D721Med (cell line): ENCODE results near the gene COL23A1.

Experiments
- DNase-seq: peaks from one replicate; pipeline ENCODE4 v3.0.0; 2011; ENCODE audit warnings: low spot score; ENCODE audit not compliant: insufficient read length
- FAIRE-seq: peaks from 2 replicates; lab custom pipeline; 2011; peaks lifted over from hg19 to GRCh38; lab: Jason Lieb, UNC
- CTCF ChIP-seq: IDR thresholded peaks from 2 replicates; pipeline ENCODE4 v1.5.1; 2012; ENCODE audit warnings: mild to moderate bottlenecking, control low read depth; ENCODE audit not compliant: insufficient read depth; ENCODE audit errors: missing control alignments

COL23A1 gene

DNA sequence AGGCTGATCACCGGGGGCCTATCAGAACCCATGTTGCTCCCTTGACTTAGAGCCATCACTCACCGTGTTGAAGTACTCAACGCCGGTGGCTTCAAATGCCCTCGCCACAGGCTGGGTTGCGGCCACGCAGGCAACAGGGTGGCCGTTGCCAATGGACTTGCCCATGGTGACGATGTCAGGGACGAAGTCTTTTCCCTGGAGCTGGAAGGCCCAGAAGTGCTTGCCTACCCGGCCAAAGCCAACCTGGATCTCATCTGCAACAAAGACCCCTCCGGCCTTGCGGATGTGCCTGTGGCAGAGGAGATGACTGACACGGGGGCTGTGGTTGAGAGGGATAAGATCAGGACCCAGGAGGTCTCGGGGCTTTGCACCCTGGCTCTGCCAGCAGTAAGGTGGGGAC, 367.9 kb downstream of the COL23A1 start:
- TF ChIP-seq CTCF: no peak
- no peak for FAIRE-seq

GRCh38 chr5:178221853-178222252, 368.3 kb downstream of the COL23A1 start:
- DNase-seq (no peak), FAIRE-seq (no peak)
- no peak for TF ChIP-seq CTCF

More for the DNA sequence above, 367.9 kb downstream of the COL23A1 start:
- DNase-seq: no peak

GRCh38 chr5:178221282-178221681, 368.9 kb downstream of the COL23A1 start:
- TF ChIP-seq CTCF: no peak
- DNase-seq (no peak), FAIRE-seq (no peak)

- no peak for TF ChIP-seq CTCF
- FAIRE-seq: no peak
- DNase-seq: no peak
Measured at GRCh38 chr5:178218827-178219226, 371.4 kb downstream of the COL23A1 start.

- FAIRE-seq: no peak
- no peak for TF ChIP-seq CTCF
- no peak for DNase-seq
Measured at GRCh38 chr5:178218237-178218776, 371.9 kb downstream of the COL23A1 start.

DNA sequence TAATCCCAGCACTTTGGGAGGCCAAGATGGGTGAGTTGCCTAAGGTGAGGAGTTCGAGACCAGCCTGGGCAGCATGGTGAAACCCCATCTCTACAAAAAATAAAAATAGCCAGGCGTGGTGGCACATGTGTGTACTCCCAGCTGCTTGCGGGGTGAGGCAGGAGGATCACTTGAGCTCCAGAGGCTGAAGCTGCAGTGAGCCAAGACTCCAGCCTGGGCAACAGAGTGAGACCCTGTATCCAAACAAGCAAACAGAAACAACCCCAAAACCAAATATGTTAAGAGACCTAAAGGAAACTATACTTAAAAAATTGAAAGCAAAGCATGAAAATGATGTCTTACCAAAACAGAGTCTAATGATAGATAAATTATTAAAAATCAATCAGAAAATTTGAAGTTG, 373.4 kb downstream of the COL23A1 start:
- DNase-seq (no peak), FAIRE-seq (no peak)
- TF ChIP-seq CTCF: no peak

DNA sequence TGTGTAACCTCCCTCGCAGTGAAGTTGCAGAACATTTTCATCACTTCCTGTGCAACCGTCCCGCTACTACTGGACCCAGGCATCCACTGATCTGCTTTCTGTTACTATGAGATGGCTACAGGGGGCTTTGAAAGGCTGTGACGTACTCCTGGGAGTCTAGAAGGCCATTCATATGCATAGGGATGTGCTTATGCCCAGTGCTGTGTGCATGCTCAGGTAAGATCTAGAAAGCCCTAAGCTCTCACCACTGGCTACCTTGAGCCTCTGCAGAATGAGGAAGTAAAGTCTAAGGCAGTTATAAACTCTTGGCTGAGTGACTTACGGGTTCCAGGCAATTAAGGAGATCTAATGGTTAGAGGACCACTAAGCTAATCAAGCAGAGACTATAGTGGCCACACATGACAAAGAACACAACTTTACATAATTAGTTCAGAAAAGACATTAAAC, 374.1 kb downstream of the COL23A1 start:
- no peak for TF ChIP-seq CTCF
- DNase-seq (no peak), FAIRE-seq (no peak)
